Measurements from ENCODE around the gene TMEM41A.
"Not testable (repeated sequence)": the region's sequence is repeated elsewhere in the genome, so short reads cannot be mapped to it uniquely, and the experiment has no call there.

Gene TMEM41A

GRCh38 chr3:185460309-185460708 is 38.5 kb downstream of the TMEM41A start:
- TF ChIP-seq CTCF (IDR thresholded peaks at IDR 0.05; ENCODE audit: insufficient read depth, low read depth, low read length, missing control alignments), result no peak
- H3K4me3 ChIP-seq (ENCODE audit: low read depth, low read length), result no peak overlapping the region
- no peak for DNase-seq (ENCODE audit: low read depth)

- no peak overlapping the region for H3K4me3 ChIP-seq (ENCODE audit: low read depth, low read length)
- no peak for TF ChIP-seq CTCF (IDR thresholded peaks at IDR 0.05; ENCODE audit: insufficient read depth, low read depth, low read length, missing control alignments)
- no peak for DNase-seq (ENCODE audit: low read depth)
Observed at GRCh38 chr3:185457376-185457775, 41.5 kb downstream of the TMEM41A start.

DNA sequence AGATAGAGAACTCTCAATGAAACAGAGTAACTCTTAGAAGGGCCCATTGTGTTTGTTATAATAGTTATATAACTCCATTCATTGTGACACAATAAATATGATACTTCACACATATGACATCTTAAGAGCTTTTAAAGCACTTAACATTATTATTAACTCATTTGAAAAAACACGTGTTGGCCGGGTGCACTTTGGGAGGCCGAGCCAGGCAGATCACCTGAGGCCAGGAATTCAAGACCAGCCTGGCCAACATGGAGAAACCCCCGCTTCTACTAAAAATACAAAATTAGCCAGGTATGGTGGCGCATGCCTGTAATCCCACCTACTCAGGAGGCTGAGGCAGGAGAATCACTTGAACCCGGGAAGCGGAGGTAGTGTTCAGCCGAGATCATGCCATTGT is 47.4 kb downstream of the TMEM41A start:
- DNase-seq (ENCODE audit: low read depth), result not testable (repeated sequence)

DNA sequence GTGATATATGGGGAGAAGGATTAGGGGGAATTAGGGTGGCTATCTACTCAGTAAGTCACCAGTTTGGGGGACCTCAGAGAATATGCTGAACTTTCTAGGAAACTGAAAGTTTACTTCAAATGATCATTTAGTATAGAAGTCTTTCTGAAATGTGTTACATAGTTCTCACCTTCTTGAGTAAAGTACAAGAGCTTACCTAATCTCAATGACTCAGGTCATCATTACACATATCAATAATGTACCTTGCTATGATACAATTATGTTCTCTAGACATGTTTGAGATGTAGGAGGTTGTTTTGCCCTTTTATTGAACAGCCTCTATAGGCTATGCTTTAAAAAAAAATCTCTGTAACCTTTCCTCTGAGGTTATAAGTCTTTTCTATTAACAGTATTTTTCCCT is 50.7 kb downstream of the TMEM41A start:
- no peak for TF ChIP-seq CTCF (IDR thresholded peaks at IDR 0.05; ENCODE audit: insufficient read depth, low read depth, low read length, missing control alignments)
- no peak for DNase-seq (ENCODE audit: low read depth)
- no peak overlapping the region for H3K4me3 ChIP-seq (ENCODE audit: low read depth, low read length)

More for the DNA sequence above, 47.4 kb downstream of the TMEM41A start:
- not testable (repeated sequence) for H3K4me3 ChIP-seq (ENCODE audit: low read depth, low read length)

DNA sequence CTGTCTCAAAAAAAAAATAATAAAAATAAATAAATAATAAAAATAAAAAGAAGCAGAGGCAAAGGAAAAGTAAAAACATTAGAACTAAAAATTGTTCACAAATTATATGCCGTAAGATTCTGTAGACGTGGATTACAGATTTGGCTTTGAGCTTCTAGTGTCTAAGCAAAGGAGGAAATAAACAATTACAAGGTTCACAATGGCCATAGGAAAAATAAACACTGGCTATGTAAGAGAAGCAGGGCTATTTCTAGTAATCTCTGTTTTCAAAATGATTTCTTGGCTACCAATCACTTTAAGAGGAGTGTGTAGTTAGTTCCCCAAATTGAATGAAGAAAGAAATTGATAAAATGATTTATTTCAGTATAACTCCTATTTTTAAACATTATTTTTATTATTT is 54.5 kb downstream of the TMEM41A start:
- no peak for TF ChIP-seq CTCF (IDR thresholded peaks at IDR 0.05; ENCODE audit: insufficient read depth, low read depth, low read length, missing control alignments)
- no peak for DNase-seq (ENCODE audit: low read depth)
- no peak overlapping the region for H3K4me3 ChIP-seq (ENCODE audit: low read depth, low read length)

GRCh38 chr3:185442031-185442430 is 56.8 kb downstream of the TMEM41A start:
- no peak for DNase-seq (ENCODE audit: low read depth)
- TF ChIP-seq CTCF (IDR thresholded peaks at IDR 0.05; ENCODE audit: insufficient read depth, low read depth, low read length, missing control alignments), result no peak
- H3K4me3 ChIP-seq (ENCODE audit: low read depth, low read length), result no peak overlapping the region

- TF ChIP-seq CTCF (IDR thresholded peaks at IDR 0.05; ENCODE audit: insufficient read depth, low read depth, low read length, missing control alignments), result no peak
- no peak overlapping the region for H3K4me3 ChIP-seq (ENCODE audit: low read depth, low read length)
- DNase-seq (ENCODE audit: low read depth), result no peak
Observed at GRCh38 chr3:185439745-185440466, 58.9 kb downstream of the TMEM41A start.

Measured in GM12865 (cell line).